Pancreas (tissue), 10 donors: ENCODE measurements around the gene SMAD3. TPM values are rescaled to one million over a fixed set of nuclear protein-coding genes. Genes with fewer than 3 reads are reported as not detected.

Experiments
- ATAC-seq, 4 donors: fragments of 200-7000 bp; cut with Tn5 transposase; one replicate each; pipeline versions ENCODE4 v1.8.0 to v1.9.1; 2020; ENCODE audit warnings: mild to moderate bottlenecking in 4 of 4, moderate library complexity in 4 of 4
- DNase-seq, 6 donors: peaks; one replicate each; pipeline ENCODE4 v3.0.0-alpha.2; 2020
- FAIRE-seq: peaks from 2 replicates; lab custom pipeline; 2012; peaks lifted over from hg19 to GRCh38; lab: Jason Lieb, UNC
- H3K27ac ChIP-seq, 4 donors: fragments of 200-600 bp; sonication (generic); 1 replicate in 3 of 4; 2 replicates in 1 of 4; pipeline versions ENCODE4 v1.5.0 to v1.8.0; 2020
- H3K27me3 ChIP-seq, 4 donors: fragments of 200-600 bp; one replicate each; pipeline ENCODE4 v1.8.0; 2021
- H3K36me3 ChIP-seq, 3 donors: fragments of 200-600 bp; sonication (generic) in 1 of 3; one replicate each; pipeline versions ENCODE4 v1.5.0 to v1.8.0; 2020 to 2021
- H3K4me1 ChIP-seq, 3 donors: fragments of 200-600 bp; one replicate each; pipeline ENCODE4 v1.8.0; 2021
- H3K4me3 ChIP-seq, 4 donors: fragments of 200-600 bp; sonication (generic) in 2 of 4; one replicate each; pipeline versions ENCODE4 v1.5.0 to v1.8.0; 2020 to 2021
- H3K9me3 ChIP-seq, 4 donors: fragments of 200-600 bp; one replicate each; pipeline ENCODE4 v1.8.0; 2021
- CTCF ChIP-seq, 4 donors: fragments of 200-600 bp; sonication (generic) in 3 of 4; IDR thresholded peaks; one replicate each; pipeline versions ENCODE4 v1.5.0 to v1.8.0; 2021; ENCODE audit warnings: antibody characterized with exemption in 4 of 4
- WGBS, 2 donors: extraction: QIAGEN DNeasy Blood & Tissue Kit; methylation state at CpG; one replicate each; pipeline ENCODE4 v1.1.7; 2013; 5-methylcytosine and 5-hydroxymethylcytosine counted together
- intact Hi-C, 3 donors: fragments of 100-400 bp; cut with DNase I; formaldehyde crosslinking; loops; one replicate each; pipeline versions ENCODE4 v1.11.1 to v1.14.2; 2022
- polyA plus RNA-seq, 2 donors: library from polyadenylated mRNA; stranded (reverse); fragments of 200-250 nt; gene quantifications; one replicate each; pipeline ENCODE4 v1.2.3, GENCODE V29; 2013
- total RNA-seq, 6 donors: library from RNA; stranded (reverse); fragmentation: NEBNext Ultra II Directional in 4 of 6; extraction: Animal tissue kit (Norgen Biotek cat#: 25700) in 4 of 6; gene quantifications; one replicate each; pipeline versions ENCODE4 v1.2.1 to v1.2.4, GENCODE V29; 2021 to 2023
- donor health status: healthy with polysubstance abuse.
- donor health status: DM: no; HTN: no; CAD: no; lungs with moderate emphysema.
- donor health status: DM: no; HTN: no; CAD: no.
- donor health status: control.
- donor health status: control.
- donor health status: Bipolar disorder and iron deficiency.
- donor health status: DM: yes; HTN: yes; CAD: no.
- donor health status: DM: no; HTN: no; CAD: no.
- donor health status: DM: no; HTN: no; CAD: no.
- donor health status: DM: yes; HTN: yes; CAD: no.

SMAD3 gene
- total and polyA plus RNA-seq, 8 donors = 7.9 to 42.5 (median 21.4) TPM

DNA sequence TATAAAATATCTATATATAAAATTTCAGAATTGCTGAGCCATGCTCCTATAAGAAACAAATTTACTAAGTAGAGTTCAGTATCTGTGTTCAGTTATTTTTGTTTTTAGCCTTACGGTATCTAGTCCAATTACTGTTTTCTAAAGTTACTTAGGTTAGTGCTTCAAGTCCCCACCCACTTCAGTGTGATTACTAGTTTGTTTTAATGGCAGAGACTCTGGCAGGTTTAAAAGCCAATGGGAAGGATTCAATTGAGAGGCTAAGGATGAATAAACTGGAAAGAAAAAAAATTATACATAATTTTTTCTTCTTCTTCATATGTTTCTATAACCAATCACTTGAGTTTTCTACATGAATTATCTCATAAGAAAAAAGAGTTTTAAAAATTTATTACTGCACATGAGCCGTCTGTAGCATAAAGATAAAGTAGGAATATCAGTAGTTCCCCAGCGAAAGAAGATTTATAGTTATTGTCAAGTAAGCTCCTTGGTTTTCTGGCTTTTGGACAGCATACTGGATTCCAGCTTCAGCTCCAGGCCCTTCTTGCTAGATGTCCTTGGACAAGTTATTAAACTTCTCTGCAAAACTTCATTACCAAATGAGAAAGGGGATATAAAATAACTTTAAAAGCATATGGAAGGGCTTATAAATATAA, 142.3 kb downstream of the SMAD3 start:
- ATAC-seq = no peak
- no peak for DNase-seq
- intact Hi-C loops = no loop called here
- WGBS, 2 donors = 96 to 97% methylated on average over 3 of the region's 3 CpGs
- Histone ChIP-seq H3K4me1 (no peaks in the 10 kb centered on the region), H3K27ac (no peak overlapping the region), H3K27me3 (no peaks in the 10 kb centered on the region), H3K9me3 (no peaks in the 10 kb centered on the region), H3K36me3 (peaks cover 0 to 7% (median 0%) of the 10 kb centered on the region in 3 donors), H3K4me3 (no peak overlapping the region)
- FAIRE-seq = no peak
- no peak for TF ChIP-seq CTCF (IDR thresholded peaks at IDR 0.05)

DNA sequence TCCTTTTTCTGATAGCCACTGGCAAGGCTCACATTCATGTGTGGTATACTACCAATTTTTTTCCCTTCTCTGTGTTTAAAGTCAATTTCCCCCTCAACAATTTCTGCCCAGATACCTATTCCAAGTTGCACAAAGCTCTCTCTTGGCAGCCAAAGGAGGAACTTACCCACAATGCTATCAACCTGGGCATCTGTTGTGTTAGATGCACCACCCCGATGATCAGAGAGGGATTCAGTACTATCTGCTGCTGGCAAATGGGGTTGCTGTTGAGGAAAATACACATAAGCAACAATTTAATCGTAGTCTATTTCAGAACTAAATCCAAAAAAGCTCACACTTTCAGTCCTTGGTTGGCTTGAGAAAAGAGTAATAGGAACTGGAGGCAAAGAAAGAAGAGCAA, 143.0 kb downstream of the SMAD3 start:
- TF ChIP-seq CTCF (IDR thresholded peaks at IDR 0.05) = no peak
- Histone ChIP-seq H3K36me3 (peaks cover 0 to 7% (median 0%) of the 10 kb centered on the region in 3 donors), H3K27me3 (no peaks in the 10 kb centered on the region), H3K9me3 (no peaks in the 10 kb centered on the region), H3K4me3 (no peak overlapping the region), H3K27ac (no peak overlapping the region), H3K4me1 (no peaks in the 10 kb centered on the region)
- DNase-seq = no peak
- intact Hi-C loops = no loop called here
- no peak for FAIRE-seq
- no peak for ATAC-seq
- WGBS, 2 donors = 73 to 97% methylated on average over 2 of the region's 2 CpGs

GRCh38 chr15:67210555-67211168, 145.3 kb downstream of the SMAD3 start:
- ATAC-seq = no peak
- DNase-seq = no peak
- no peaks in the 10 kb centered on the region for H3K27me3 ChIP-seq
- FAIRE-seq = no peak
- no peak overlapping the region for H3K27ac ChIP-seq
- intact Hi-C loops = no loop called here
- H3K36me3 ChIP-seq = peaks cover 0 to 7% (median 0%) of the 10 kb centered on the region in 3 donors
- H3K4me1 ChIP-seq = no peaks in the 10 kb centered on the region
- H3K4me3 ChIP-seq = no peak overlapping the region
- WGBS, 2 donors = 92 to 93% methylated on average over 5 of the region's 5 CpGs
- TF ChIP-seq CTCF (IDR thresholded peaks at IDR 0.05) = no peak
- no peaks in the 10 kb centered on the region for H3K9me3 ChIP-seq

DNA sequence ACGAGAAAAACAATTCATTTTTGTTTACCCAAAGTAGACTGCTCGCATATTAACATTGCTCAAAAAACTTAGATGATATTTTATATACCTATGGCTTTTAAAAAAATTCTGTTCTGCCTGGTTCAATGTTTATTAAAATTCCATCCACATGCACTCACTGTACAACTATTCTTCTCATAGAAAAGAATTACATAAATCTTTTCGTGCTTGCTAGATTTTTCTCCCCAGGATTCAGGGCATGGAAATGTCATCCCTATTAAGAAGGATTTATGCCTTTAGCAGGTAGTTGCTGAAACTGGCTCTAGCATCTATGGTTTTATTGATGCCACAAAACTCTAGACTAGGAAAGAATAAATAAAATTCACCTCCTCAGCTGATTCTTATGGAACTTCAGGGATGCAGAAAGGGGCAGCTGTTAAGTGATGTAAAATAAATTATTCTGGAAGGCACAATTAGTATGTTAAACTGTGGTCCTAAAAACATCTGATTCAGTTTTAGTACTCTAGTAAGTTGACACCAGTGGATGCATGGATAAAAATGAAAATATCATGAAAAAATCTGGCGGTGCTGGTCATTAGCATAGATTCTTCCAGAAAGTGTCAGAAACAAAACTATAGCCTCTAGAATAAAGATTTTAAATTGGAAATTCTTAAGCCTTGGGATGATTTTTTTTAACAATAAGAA, 147.4 kb downstream of the SMAD3 start:
- FAIRE-seq (no peak), ATAC-seq (no peak), DNase-seq (no peak)
- WGBS, 2 donors = 85 to 96% methylated on average over 4 of the region's 4 CpGs
- H3K9me3 ChIP-seq = no peaks in the 10 kb centered on the region
- TF ChIP-seq CTCF (IDR thresholded peaks at IDR 0.05) = no peak
- peaks cover 0 to 7% (median 0%) of the 10 kb centered on the region in 3 donors for H3K36me3 ChIP-seq
- no peaks in the 10 kb centered on the region for H3K4me1 ChIP-seq
- no peak overlapping the region for H3K4me3 ChIP-seq
- no peaks in the 10 kb centered on the region for H3K27me3 ChIP-seq
- no peak overlapping the region for H3K27ac ChIP-seq
- intact Hi-C loops = no loop called here
